SW480 (cell line): Measurements from ENCODE around the gene BIK.

Source experiments
- DNase-seq: peaks from one replicate; pipeline ENCODE4 v3.0.0-alpha.2; 2016; ENCODE audit warnings: low spot score

The BIK gene

GRCh38 chr22:43110444-43110926, at the start of gene BIK:
TSS of gene BIK (plus strand) at chr22:43110750. CDS start at chr22:43124023, 13,273 bp downstream.
- DNase-seq, result peak; percentile 86

GRCh38 chr22:43066134-43066533, 44.4 kb upstream of the BIK start:
- DNase-seq, result no peak

GRCh38 chr22:43066844-43067385, 43.6 kb upstream of the BIK start:
- DNase-seq, result peak; percentile 49

- no peak for DNase-seq
Measured at GRCh38 chr22:43077121-43077877, 33.3 kb upstream of the BIK start.

- peak; percentile 84 for DNase-seq
Measured at GRCh38 chr22:43078522-43078921, 32.0 kb upstream of the BIK start.

GRCh38 chr22:43079742-43080141, 30.8 kb upstream of the BIK start:
- no peak for DNase-seq

- peak; percentile 82 for DNase-seq
Measured at GRCh38 chr22:43080616-43081015, 29.9 kb upstream of the BIK start.

GRCh38 chr22:43081968-43082367, 28.6 kb upstream of the BIK start:
- DNase-seq, result no peak

GRCh38 chr22:43085658-43086606, 24.6 kb upstream of the BIK start:
- no peak for DNase-seq

GRCh38 chr22:43088627-43088983, 21.9 kb upstream of the BIK start:
- DNase-seq, result no peak

GRCh38 chr22:43088984-43089717, 21.4 kb upstream of the BIK start, which contains the start of gene TTLL1:
TSS of gene TTLL1 (minus strand) at chr22:43089391. CDS start at chr22:43075586, 13,805 bp downstream.
- DNase-seq, result peak; percentile 87

GRCh38 chr22:43090130-43090789, 20.3 kb upstream of the BIK start:
- DNase-seq, result peak; percentile 85

GRCh38 chr22:43092085-43092484, 18.5 kb upstream of the BIK start:
- DNase-seq, result no peak

GRCh38 chr22:43094085-43094484, 16.5 kb upstream of the BIK start:
- peak; percentile 60 for DNase-seq

- DNase-seq, result no peak
Measured at GRCh38 chr22:43094551-43094950, 16.0 kb upstream of the BIK start.

GRCh38 chr22:43096420-43096819, 14.1 kb upstream of the BIK start:
- DNase-seq, result no peak

GRCh38 chr22:43098356-43098755, 12.2 kb upstream of the BIK start:
- DNase-seq, result no peak

- no peak for DNase-seq
Measured at GRCh38 chr22:43099095-43099494, 11.5 kb upstream of the BIK start.

GRCh38 chr22:43100225-43100624, 10.3 kb upstream of the BIK start:
- peak; percentile 86 for DNase-seq

- no peak for DNase-seq
Measured at GRCh38 chr22:43101306-43101705, 9.2 kb upstream of the BIK start.

GRCh38 chr22:43104056-43104625, 6.4 kb upstream of the BIK start:
- DNase-seq, result peak; percentile 98
